Thyroid gland (tissue), 4 donors: ENCODE measurements around the gene AMZ1.

ENCODE experiments used
- CTCF ChIP-seq, 6 experiments: fragments of 200-600 bp in 3 of 6; fragments of 450-650 bp in 3 of 6; sonication (generic) in 3 of 6; IDR thresholded peaks; one replicate each; pipeline ENCODE4 v1.5.1; 2016 to 2019; ENCODE audit warnings: antibody characterized with exemption in 6 of 6, mild to moderate bottlenecking in 2 of 6, inconsistent platforms in 1 of 6, moderate library complexity in 1 of 6
- POLR2A ChIP-seq, 2 donors: fragments of 450-650 bp; IDR thresholded peaks; one replicate each; pipeline ENCODE4 v1.6.1; 2017; ENCODE audit warnings: antibody characterized with exemption in 2 of 2, mild to moderate bottlenecking in 2 of 2, moderate library complexity in 1 of 2

DNA sequence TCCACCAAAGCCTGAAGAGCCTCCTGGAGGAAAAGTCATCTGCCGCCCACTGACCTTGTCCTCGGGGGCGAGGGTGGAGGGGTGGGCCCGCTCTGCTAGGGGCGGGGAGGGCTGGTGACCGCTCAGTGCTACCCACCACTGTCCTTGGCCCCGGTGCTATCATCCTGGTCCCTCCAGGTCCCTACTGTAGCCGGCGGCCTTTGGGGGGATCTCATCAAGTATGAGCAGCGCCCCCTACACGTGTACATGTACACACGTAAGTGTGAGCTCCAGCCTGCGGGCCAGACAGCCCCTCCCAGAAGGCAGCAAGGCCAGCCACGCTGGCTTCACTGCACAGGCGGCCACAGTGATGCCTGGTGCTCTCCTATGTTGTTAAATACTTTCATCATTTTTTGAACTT lies 36.7 kb upstream of the AMZ1 start:
- TF ChIP-seq CTCF (IDR thresholded peaks at IDR 0.05) (no peak), POLR2A (IDR thresholded peaks at IDR 0.05) (no peak)
